SK-N-SH (cell line): ENCODE measurements around the gene BAG3. TPM values are rescaled to one million over a fixed set of nuclear protein-coding genes. Genes with fewer than 3 reads are reported as not detected.

Source experiments
- CTCF ChIA-PET: fragments of 300-600, 350-600 bp; formaldehyde crosslinking; extraction: SDS; loops from one replicate; lab custom pipeline; 2021; lab: Yijun Ruan, JAX
- POLR2A ChIA-PET: fragments of 350-600 bp; sonication (Branson Sonifier 250); formaldehyde crosslinking; extraction: SDS; loops from one replicate; lab custom pipeline; 2020; ENCODE audit warnings: antibody characterized with exemption, inconsistent platforms; lab: Yijun Ruan, JAX
- DNase-seq: peaks from one replicate; pipeline ENCODE4 v3.0.0; 2012
- H2AFZ ChIP-seq: fragments of 200-600 bp; sonication (generic); 2 replicates; pipeline ENCODE4 v1.8.1; 2016; ENCODE audit warnings: antibody characterized with exemption, mild to moderate bottlenecking, low read depth
- H3F3A ChIP-seq: fragments of 200-600 bp; sonication (generic); replicated peaks from 2 replicates; pipeline ENCODE3; 2016; ENCODE audit warnings: antibody characterized with exemption, mild to moderate bottlenecking; ENCODE audit not compliant: insufficient read depth
- H3K27ac ChIP-seq, 2 experiments: fragments of 200-500 bp in 1 of 2; fragments of 200-600 bp in 1 of 2; sonication (Bioruptor generic) in 1 of 2; sonication (generic), shearing (Covaris generic) in 1 of 2; 2 replicates each; pipeline versions ENCODE4 v1.5.1 to v1.6.1; 2014 to 2016; ENCODE audit warnings: low read depth in 2 of 2, inconsistent platforms in 1 of 2, low read length in 1 of 2, mild to moderate bottlenecking in 1 of 2, mixed read lengths in 1 of 2
- H3K27me3 ChIP-seq: fragments of 200-600 bp; sonication (generic), shearing (Covaris generic); 2 replicates; pipeline ENCODE4 v1.6.1; 2016; ENCODE audit warnings: mixed run types; ENCODE audit not compliant: insufficient read depth
- H3K36me3 ChIP-seq, 2 experiments: fragments of 200-500 bp in 1 of 2; fragments of 200-600 bp in 1 of 2; sonication (Bioruptor generic) in 1 of 2; sonication (generic) in 1 of 2; replicated peaks in 1 of 2; 2 replicates each; pipeline versions ENCODE3 to v1.5.1; 2014 to 2016; ENCODE audit warnings: low read length in 1 of 2, mild to moderate bottlenecking in 1 of 2; ENCODE audit not compliant: insufficient read depth in 2 of 2, control insufficient read depth in 1 of 2
- H3K4me1 ChIP-seq, 2 experiments: fragments of 200-500 bp in 1 of 2; fragments of 200-600 bp in 1 of 2; sonication (Bioruptor generic) in 1 of 2; sonication (generic), shearing (Covaris generic) in 1 of 2; 2 replicates each; pipeline versions ENCODE4 v1.5.1 to v1.6.1; 2014 to 2016; ENCODE audit warnings: low read depth in 1 of 2, low read length in 1 of 2, mixed run types in 1 of 2; ENCODE audit not compliant: insufficient read depth in 2 of 2, control insufficient read depth in 1 of 2
- H3K4me2 ChIP-seq: fragments of 200-600 bp; sonication (generic), shearing (Covaris generic); 2 replicates; pipeline ENCODE4 v1.6.1; 2017; ENCODE audit warnings: mixed run types
- H3K4me3 ChIP-seq, 2 experiments: fragments of 200-500 bp in 1 of 2; fragments of 200-600 bp in 1 of 2; sonication (Bioruptor generic) in 1 of 2; sonication (generic), shearing (Covaris generic) in 1 of 2; 2 replicates each; pipeline versions ENCODE4 v1.5.1 to v1.8.1; 2014 to 2016; ENCODE audit warnings: low read depth in 2 of 2, inconsistent platforms in 1 of 2, low read length in 1 of 2, mild to moderate bottlenecking in 1 of 2, mixed read lengths in 1 of 2, moderate library complexity in 1 of 2
- H3K79me2 ChIP-seq: fragments of 200-600 bp; sonication (generic); 2 replicates; pipeline ENCODE4 v1.8.1; 2017; ENCODE audit warnings: mild to moderate bottlenecking; ENCODE audit not compliant: insufficient read depth
- H3K9ac ChIP-seq: fragments of 200-600 bp; sonication (generic); 2 replicates; pipeline ENCODE4 v1.6.1; 2017; ENCODE audit warnings: mixed run types
- H3K9me2 ChIP-seq: fragments of 200-600 bp; sonication (generic); 2 replicates; pipeline ENCODE4 v1.6.1; 2017; ENCODE audit warnings: mixed run types
- H3K9me3 ChIP-seq: fragments of 200-600 bp; sonication (generic); 2 replicates; pipeline ENCODE4 v1.6.1; 2017; ENCODE audit warnings: mixed run types, mild to moderate bottlenecking, moderate library complexity
- H4K20me1 ChIP-seq: fragments of 200-600 bp; sonication (generic); 2 replicates; pipeline ENCODE4 v1.6.1; 2017; ENCODE audit warnings: mild to moderate bottlenecking, mixed run types; ENCODE audit not compliant: insufficient read depth
- CTCF ChIP-seq: fragments of 200-600 bp; sonication (generic); IDR thresholded peaks from 2 replicates; pipeline ENCODE4 v1.6.1; 2017; ENCODE audit warnings: antibody characterized with exemption, mild to moderate bottlenecking, moderate library complexity
- ELF1 ChIP-seq: IDR thresholded peaks from 2 replicates; pipeline ENCODE4 v1.4.0; 2012
- EP300 ChIP-seq, 2 experiments: IDR thresholded peaks; 2 replicates each; pipeline versions ENCODE4 v1.4.0 to v1.6.1; 2012; ENCODE audit warnings: borderline replicate concordance in 1 of 2, low read depth in 1 of 2, low read length in 1 of 2
- FOSL2 ChIP-seq: IDR thresholded peaks from 2 replicates; pipeline ENCODE4 v1.4.0; 2012; ENCODE audit warnings: low read depth, mild to moderate bottlenecking, moderate library complexity, borderline replicate concordance
- FOXJ3 ChIP-seq: sonication (generic); formaldehyde crosslinking; IDR thresholded peaks from 2 replicates; pipeline ENCODE4 v1.5.1; 2020; ENCODE audit warnings: mild to moderate bottlenecking, missing genetic modification reagents
- FOXM1 ChIP-seq: IDR thresholded peaks from 2 replicates; pipeline ENCODE4 v1.4.0; 2012; ENCODE audit warnings: low read depth, mild to moderate bottlenecking
- GATA2 ChIP-seq: sonication (generic); formaldehyde crosslinking; IDR thresholded peaks from 2 replicates; pipeline ENCODE4 v1.5.0; 2020; ENCODE audit warnings: mild to moderate bottlenecking, missing genetic modification reagents
- JUND ChIP-seq: IDR thresholded peaks from 2 replicates; pipeline ENCODE4 v1.4.0; 2012
- MAX ChIP-seq: IDR thresholded peaks from 2 replicates; pipeline ENCODE4 v1.4.0; 2012; ENCODE audit warnings: low read depth
- NFIC ChIP-seq: IDR thresholded peaks from 2 replicates; pipeline ENCODE4 v1.4.0; 2012; ENCODE audit warnings: borderline replicate concordance
- PBX3 ChIP-seq: IDR thresholded peaks from 2 replicates; pipeline ENCODE4; 2012
- POLR2AphosphoS5 ChIP-seq: IDR thresholded peaks from 2 replicates; pipeline ENCODE4 v1.6.1; 2012; ENCODE audit warnings: low read depth, low read length
- REST ChIP-seq: IDR thresholded peaks from 2 replicates; pipeline ENCODE4 v1.6.1; 2012; ENCODE audit warnings: mild to moderate bottlenecking, low read depth, low read length, moderate library complexity
- SIN3A ChIP-seq: IDR thresholded peaks from 2 replicates; pipeline ENCODE4 v1.6.1; 2012; ENCODE audit warnings: low read depth, mild to moderate bottlenecking, low read length, moderate library complexity, borderline replicate concordance
- SMC3 ChIP-seq: IDR thresholded peaks from 2 replicates; pipeline ENCODE4 v1.6.1; 2012; ENCODE audit warnings: low read depth, low read length, improper control_type of control experiment
- TAF1 ChIP-seq: IDR thresholded peaks from 2 replicates; pipeline ENCODE4 v1.6.1; 2012; ENCODE audit warnings: low read depth, mild to moderate bottlenecking, low read length, moderate library complexity, borderline replicate concordance
- TCF12 ChIP-seq: IDR thresholded peaks from 2 replicates; pipeline ENCODE4 v1.4.0; 2012
- TEAD4 ChIP-seq: IDR thresholded peaks from 2 replicates; pipeline ENCODE4 v1.4.0; 2012; ENCODE audit warnings: mild to moderate bottlenecking, borderline replicate concordance; ENCODE audit not compliant: insufficient read depth
- USF1 ChIP-seq: IDR thresholded peaks from 2 replicates; pipeline ENCODE4 v1.4.0; 2012; ENCODE audit warnings: low read depth, borderline replicate concordance
- ZBTB33 ChIP-seq: IDR thresholded peaks from 2 replicates; pipeline ENCODE4 v1.4.0; 2012; ENCODE audit warnings: low read depth, borderline replicate concordance
- WGBS: methylation state at CpG from one replicate; pipeline ENCODE4 v1.1.6; 2017; ENCODE audit warnings: low lambda C conversion rate; 5-methylcytosine and 5-hydroxymethylcytosine counted together
- polyA plus RNA-seq, 3 experiments: library from polyadenylated mRNA; depleted of rRNA; stranded (reverse); fragments of >200 nt; gene quantifications; 2 replicates each; pipeline ENCODE4 v1.2.3, GENCODE V29; 2012

Gene BAG3
- polyA plus RNA-seq, 1 of the 3 experiments (the other 2 are of a cell fraction) = 9.2 TPM

GRCh38 chr10:119667562-119668328 is 16.6 kb downstream of the BAG3 start:
- POLR2A ChIA-PET = no interaction called here
- peak overlapping the region in 1 of 2 experiments; percentile 42; a peak in 1 of 4 replicates for H3K4me3 ChIP-seq
- no peaks in the 10 kb centered on the region for H3K9me2 ChIP-seq
- WGBS = 14% methylated on average over 9 of the region's 12 CpGs
- peaks cover 17 to 67% of the 10 kb centered on the region in 2 experiments; a peak in 3 of 4 replicates for H3K4me1 ChIP-seq
- H4K20me1 ChIP-seq = peaks cover 25% of the 10 kb centered on the region
- peak; percentile 46 for DNase-seq
- TF ChIP-seq POLR2AphosphoS5 = peak; percentile 66
- TF ChIP-seq MAX = peak; percentile 95
- TF ChIP-seq TCF12 = peak; percentile 85
- peak; percentile 52; the same call in 1 of the 2 replicates for TF ChIP-seq TAF1
- TF ChIP-seq USF1 = peak; percentile 52; the same call in 1 of the 2 replicates
- peak; percentile 70 for TF ChIP-seq PBX3
- TF ChIP-seq FOXM1 = no peak
- TF ChIP-seq FOXJ3 (CRISPR knock-in tag) = no peak
- TF ChIP-seq SMC3 = 0 out of 2 replicates have a peak, but pooled peaks have one; percentile 15
- TF ChIP-seq SIN3A = peak; percentile 83; the same call in 1 of the 2 replicates
- TF ChIP-seq NFIC = peak; percentile 76
- 0 out of 2 replicates have a peak, but pooled peaks have one; percentile 19 for TF ChIP-seq ZBTB33
- no peak for TF ChIP-seq ELF1
- TF ChIP-seq GATA2 = no peak
- peak; percentile 95 for TF ChIP-seq FOSL2
- TF ChIP-seq REST = no peak
- peak; percentile 85 for TF ChIP-seq JUND
- TF ChIP-seq EP300 (IDR thresholded peaks at IDR 0.05; ENCODE audit: borderline replicate concordance in 1 of 2, low read depth in 1 of 2, low read length in 1 of 2) = peak in 1 of 2 experiments; percentile 68; a peak in 1 of 4 replicates
- 0 out of 2 replicates have a peak, but pooled peaks have one; percentile 74 for TF ChIP-seq TEAD4
- peak; percentile 36 for TF ChIP-seq CTCF
- H3K4me2 ChIP-seq = peak overlapping the region; percentile 74
- peak overlapping the region; percentile 64 to 92 for H3K27ac ChIP-seq
- peaks cover 88% of the 10 kb centered on the region for H3K79me2 ChIP-seq
- peaks cover 11 to 20% of the 10 kb centered on the region in 2 experiments for H3K36me3 ChIP-seq
- no peak overlapping the region for H2AFZ ChIP-seq
- H3K27me3 ChIP-seq = no peaks in the 10 kb centered on the region
- CTCF ChIA-PET = interaction anchor here (0.6 to 1.9 kb wide), 2 partner anchors 17 to 19 kb away, joined by 3 to 11 read pairs; no protein-coding TSS in a partner anchor
- H3K9ac ChIP-seq = peak overlapping the region; percentile 63
- peaks cover 42% of the 10 kb centered on the region for H3F3A ChIP-seq
- no peaks in the 10 kb centered on the region for H3K9me3 ChIP-seq
